ENCODE measurements around the gene ERICH6. TPM values are rescaled to one million over a fixed set of nuclear protein-coding genes. Genes with fewer than 3 reads are reported as not detected.
"Not testable (repeated sequence)": the region's sequence is repeated elsewhere in the genome, so short reads cannot be mapped to it uniquely, and the experiment has no call there.

ERICH6 gene
- total and polyA plus RNA-seq, 2 donors (not counting 3 experiments of a cell fraction or from before 2014, with no cell fraction given): not detected

- Histone ChIP-seq H3K4me2 (ENCODE audit: insufficient read depth, low read length) (no peak overlapping the region), H3K4me1 (ENCODE audit: control insufficient read depth, extremely low read depth, insufficient read depth, low read length) (no peaks in the 10 kb centered on the region), H3K27ac (ENCODE audit: insufficient read depth, low read depth, low read length) (no peak overlapping the region), H4K20me1 (replicated peaks; ENCODE audit: control insufficient read depth, extremely low read depth, insufficient read depth, low read length) (no peaks in the 10 kb centered on the region), H3K79me2 (ENCODE audit: control insufficient read depth, insufficient read depth, low read length) (peaks cover 32% of the 10 kb centered on the region), H3K9ac (replicated peaks; ENCODE audit: extremely low read depth, insufficient read depth, low read length) (no peak overlapping the region), H3K4me3 (replicated peaks in 1 of 3; ENCODE audit: insufficient read depth in 1 of 3, low read depth in 1 of 3, low read length in 3 of 3) (no peak overlapping the region), H2AFZ (ENCODE audit: low read depth, low read length) (no peak overlapping the region), H3K9me3 (replicated peaks; ENCODE audit: control insufficient read depth, insufficient read depth, low read length) (no peaks in the 10 kb centered on the region), H3K9me1 (replicated peaks; ENCODE audit: control insufficient read depth, extremely low read depth, insufficient read depth, low read length) (no peaks in the 10 kb centered on the region), H3K27me3 (ENCODE audit: control insufficient read depth in 2 of 2, insufficient read depth in 2 of 2, low read length in 2 of 2) (no peaks in the 10 kb centered on the region), H3K36me3 (ENCODE audit: control insufficient read depth in 2 of 2, extremely low read depth in 1 of 2, insufficient read depth in 2 of 2, low read length in 2 of 2) (peaks cover 4 to 15% of the 10 kb centered on the region in 2 experiments)
- no TSS peak for BruUV-seq (replicated peaks)
- DNase-seq (ENCODE audit: low read depth, low spot score) (no peak), FAIRE-seq (no peak)
- ChIA-PET POLR2A (no interaction called here), CTCF (no interaction called here)
- no peak for TF ChIP-seq FOS (IDR thresholded peaks at IDR 0.05; ENCODE audit: borderline replicate concordance, insufficient read depth, low read length)
- TF ChIP-seq CTCF (IDR thresholded peaks at IDR 0.05; ENCODE audit: extremely low read depth in 1 of 2, insufficient read depth in 1 of 2, low read depth in 1 of 2, low read length in 2 of 2): no peak
- no peak for TF ChIP-seq POLR2AphosphoS5 (IDR thresholded peaks at IDR 0.05; ENCODE audit: insufficient read depth, low read depth, low read length)
- no peak for TF ChIP-seq MYC (IDR thresholded peaks at IDR 0.05; ENCODE audit: low read depth, low read length)
- TF ChIP-seq GATA2 (IDR thresholded peaks at IDR 0.05; ENCODE audit: insufficient read depth, insufficient read length, low read depth, low read length): no peak
- no peak for TF ChIP-seq JUN (IDR thresholded peaks at IDR 0.05; ENCODE audit: borderline replicate concordance, insufficient read depth, insufficient read length, low read depth)
- no peak for TF ChIP-seq EZH2 (IDR thresholded peaks at IDR 0.05; ENCODE audit: borderline replicate concordance, low read depth, low read length, severe bottlenecking)
- no peak for TF ChIP-seq POLR2A (IDR thresholded peaks at IDR 0.05; ENCODE audit: low read depth, low read length)
- dilution Hi-C loops (cut with MboI; ENCODE audit: extremely low pct_ligation_motif_present, low sequenced_read_pairs): no loop called here
- intact Hi-C loops (cut with micrococcal nuclease): no loop called here
Measured at GRCh38 chr3:150623945-150624344, 79.8 kb downstream of the ERICH6 start.

- dilution Hi-C loops (cut with MboI; ENCODE audit: extremely low pct_ligation_motif_present, low sequenced_read_pairs); H3K9me1 ChIP-seq (replicated peaks; ENCODE audit: control insufficient read depth, extremely low read depth, insufficient read depth, low read length); H3K4me3 ChIP-seq (replicated peaks in 1 of 3; ENCODE audit: insufficient read depth in 1 of 3, low read depth in 1 of 3, low read length in 3 of 3); H4K20me1 ChIP-seq (replicated peaks; ENCODE audit: control insufficient read depth, extremely low read depth, insufficient read depth, low read length); CTCF ChIA-PET; BruUV-seq (replicated peaks); H3K4me1 ChIP-seq (ENCODE audit: control insufficient read depth, extremely low read depth, insufficient read depth, low read length); intact Hi-C loops (cut with micrococcal nuclease); H3K9ac ChIP-seq (replicated peaks; ENCODE audit: extremely low read depth, insufficient read depth, low read length); H3K4me2 ChIP-seq (ENCODE audit: insufficient read depth, low read length); H2AFZ ChIP-seq (ENCODE audit: low read depth, low read length); POLR2A ChIA-PET; H3K27me3 ChIP-seq (ENCODE audit: control insufficient read depth in 2 of 2, insufficient read depth in 2 of 2, low read length in 2 of 2); H3K9me3 ChIP-seq (replicated peaks; ENCODE audit: control insufficient read depth, insufficient read depth, low read length); H3K27ac ChIP-seq (ENCODE audit: insufficient read depth, low read depth, low read length): not testable (repeated sequence)
- peak; percentile 40 for DNase-seq (ENCODE audit: low read depth, low spot score)
- peaks cover 41% of the 10 kb centered on the region for H3K79me2 ChIP-seq (ENCODE audit: control insufficient read depth, insufficient read depth, low read length)
- FAIRE-seq: peak; percentile 55
- H3K36me3 ChIP-seq (ENCODE audit: control insufficient read depth in 2 of 2, extremely low read depth in 1 of 2, insufficient read depth in 2 of 2, low read length in 2 of 2): peaks cover 4 to 15% of the 10 kb centered on the region in 2 experiments
Measured at GRCh38 chr3:150622955-150623354, 80.8 kb downstream of the ERICH6 start.
